Liver (tissue), 9 donors: ENCODE results near the gene PLXNA2. TPM values are rescaled to one million over a fixed set of nuclear protein-coding genes. Genes with fewer than 3 reads are reported as not detected.

Experiments
- DNase-seq: peaks from one replicate; pipeline ENCODE4 v3.0.0-alpha.2; 2017; ENCODE audit warnings: low spot score
- H3K27ac ChIP-seq, 2 donors: one replicate each; pipeline ENCODE4 v1.7.0; 2013; ENCODE audit warnings: inconsistent platforms in 2 of 2, low read length in 2 of 2, control low read depth in 1 of 2, low read depth in 1 of 2, mild to moderate bottlenecking in 1 of 2
- H3K27me3 ChIP-seq, 4 donors: one replicate each; pipeline versions ENCODE4 v1.6.1 to v1.7.0; 2013; ENCODE audit warnings: low read length in 3 of 4, inconsistent platforms in 1 of 4, mild to moderate bottlenecking in 1 of 4, moderate library complexity in 1 of 4; ENCODE audit not compliant: control insufficient read depth in 4 of 4, insufficient read depth in 4 of 4
- H3K36me3 ChIP-seq, 4 donors: one replicate each; pipeline versions ENCODE4 v1.6.1 to v1.7.0; 2013; ENCODE audit warnings: low read length in 3 of 4, mild to moderate bottlenecking in 3 of 4, low read depth in 1 of 4, moderate library complexity in 1 of 4; ENCODE audit not compliant: control insufficient read depth in 4 of 4, insufficient read depth in 3 of 4
- H3K4me1 ChIP-seq, 4 donors: one replicate each; pipeline versions ENCODE4 v1.6.1 to v1.7.0; 2013; ENCODE audit warnings: low read length in 3 of 4, mild to moderate bottlenecking in 3 of 4, moderate library complexity in 1 of 4; ENCODE audit not compliant: control insufficient read depth in 4 of 4, insufficient read depth in 4 of 4
- H3K4me3 ChIP-seq, 3 donors: one replicate each; pipeline versions ENCODE4 v1.6.1 to v1.7.0; 2013; ENCODE audit warnings: low read length in 3 of 3, control low read depth in 1 of 3, low read depth in 1 of 3, mild to moderate bottlenecking in 1 of 3
- H3K9ac ChIP-seq, 2 donors: one replicate each; pipeline ENCODE4 v1.7.0; 2013; ENCODE audit warnings: low read length in 2 of 2, mild to moderate bottlenecking in 2 of 2, moderate library complexity in 2 of 2, control low read depth in 1 of 2, low read depth in 1 of 2
- H3K9me3 ChIP-seq, 4 donors: one replicate each; pipeline versions ENCODE4 v1.6.1 to v1.7.0; 2013; ENCODE audit warnings: low read length in 3 of 4; ENCODE audit not compliant: control insufficient read depth in 4 of 4
- EGR1 ChIP-seq, 2 donors: IDR thresholded peaks; 2 replicates each; pipeline ENCODE4 v1.6.1; 2016 to 2018; ENCODE audit warnings: antibody characterized with exemption in 2 of 2, low read depth in 2 of 2
- FOXA1 ChIP-seq: IDR thresholded peaks from 2 replicates; pipeline ENCODE4 v1.6.1; 2016; ENCODE audit warnings: antibody characterized with exemption
- FOXA2 ChIP-seq: IDR thresholded peaks from 2 replicates; pipeline ENCODE4 v1.6.1; 2016; ENCODE audit warnings: antibody characterized with exemption
- GABPA ChIP-seq, 2 donors: IDR thresholded peaks in 1 of 2; conservative IDR thresholded peaks in 1 of 2; 2 replicates each; pipeline ENCODE4 v1.6.1; 2016; ENCODE audit warnings: antibody characterized with exemption in 2 of 2, mild to moderate bottlenecking in 1 of 2, moderate library complexity in 1 of 2
- HNF4A ChIP-seq, 2 donors: conservative IDR thresholded peaks; 2 replicates each; pipeline ENCODE4 v1.6.1; 2016; ENCODE audit warnings: antibody characterized with exemption in 2 of 2, mild to moderate bottlenecking in 2 of 2
- HNF4G ChIP-seq: IDR thresholded peaks from 2 replicates; pipeline ENCODE4 v1.6.1; 2016; ENCODE audit warnings: antibody characterized with exemption
- JUND ChIP-seq, 2 donors: IDR thresholded peaks; 2 replicates each; pipeline ENCODE4 v1.6.1; 2016; ENCODE audit warnings: antibody characterized with exemption in 2 of 2
- RAD21 ChIP-seq, 2 donors: IDR thresholded peaks; 2 replicates each; pipeline ENCODE4 v1.6.1; 2016; ENCODE audit warnings: antibody characterized with exemption in 2 of 2, mild to moderate bottlenecking in 2 of 2
- RXRA ChIP-seq, 2 donors: IDR thresholded peaks; 2 replicates each; pipeline ENCODE4 v1.6.1; 2017 to 2018; ENCODE audit warnings: antibody characterized with exemption in 2 of 2, mild to moderate bottlenecking in 1 of 2
- SP1 ChIP-seq: IDR thresholded peaks from 2 replicates; pipeline ENCODE4 v1.6.1; 2018; ENCODE audit warnings: antibody characterized with exemption, mild to moderate bottlenecking
- TAF1 ChIP-seq: conservative IDR thresholded peaks from 2 replicates; pipeline ENCODE4 v1.6.1; 2016; ENCODE audit warnings: antibody characterized with exemption, mild to moderate bottlenecking
- YY1 ChIP-seq: IDR thresholded peaks from 2 replicates; pipeline ENCODE4 v1.6.1; 2016; ENCODE audit warnings: antibody characterized with exemption, mild to moderate bottlenecking
- WGBS: extraction: QIAGEN DNeasy Blood & Tissue Kit; methylation state at CpG from one replicate; pipeline ENCODE4 v1.1.7; 2013; 5-methylcytosine and 5-hydroxymethylcytosine counted together
- polyA plus RNA-seq, 2 donors: library from polyadenylated mRNA; stranded (reverse) in 1 of 2; unstranded in 1 of 2; fragments of 200-250 nt in 1 of 2; fragments of >200 nt in 1 of 2; fragmentation: Nextera tagmentation in 1 of 2; extraction: Ambion mirVana in 1 of 2; gene quantifications; one replicate each; pipeline versions ENCODE4 v1.2.1 to v1.2.3, GENCODE V29; 2013 to 2015
- total RNA-seq, 2 donors: library from RNA; depleted of rRNA; stranded (reverse); fragments of >200 nt; gene quantifications; one replicate each; pipeline ENCODE4 v1.2.3, GENCODE V29; 2014
- TF ChIP-seq, protein P1 (sequence below): IDR thresholded peaks from 2 replicates; pipeline ENCODE4 v1.6.1; 2016; ENCODE audit warnings: antibody characterized with exemption
- TF ChIP-seq, protein P2 (sequence below): IDR thresholded peaks from 2 replicates; pipeline ENCODE4 v1.6.1; 2016; ENCODE audit warnings: antibody characterized with exemption, mild to moderate bottlenecking
- TF ChIP-seq, protein P3 (sequence below): fragments of 150-350 bp; IDR thresholded peaks from 2 replicates; pipeline ENCODE4 v1.5.1; 2017; ENCODE audit warnings: improper control_type of control experiment, low read depth, low read length; ENCODE audit not compliant: missing input control
- TF ChIP-seq, protein P4 (sequence below): IDR thresholded peaks from 2 replicates; pipeline ENCODE4 v1.6.1; 2016; ENCODE audit warnings: antibody characterized with exemption
- TF ChIP-seq, protein P5 (sequence below): IDR thresholded peaks from 2 replicates; pipeline ENCODE4 v1.6.1; 2016; ENCODE audit warnings: antibody characterized with exemption
- donor health status: healthy.
- donor health status: healthy.
- donor health status: healthy.
- donor health status: healthy.
- donor health status: healthy.

Gene PLXNA2
- total and polyA plus RNA-seq, 4 donors: 1.8 to 9.2 (median 2.8) TPM

DNA sequence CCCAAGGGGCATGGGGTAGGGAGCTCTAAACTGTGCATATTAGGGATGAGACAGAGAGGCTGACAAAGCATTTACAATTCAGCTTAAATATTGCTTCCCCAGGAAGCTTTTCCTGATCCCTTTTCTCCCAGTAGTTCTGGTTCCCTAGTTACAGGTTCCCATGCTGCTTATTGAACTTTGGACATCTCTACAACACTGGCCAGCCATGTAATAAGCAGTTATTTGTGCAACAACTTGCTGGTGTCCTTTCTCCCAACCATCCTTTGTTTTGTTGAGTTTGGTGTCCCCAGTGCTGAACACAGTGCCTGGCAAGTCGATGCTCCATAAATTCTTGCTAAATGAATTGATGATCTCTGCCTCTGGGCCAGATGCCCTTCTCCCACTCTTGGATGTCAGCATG, 80.6 kb downstream of the PLXNA2 start:
- no peaks in the 10 kb centered on the region for H3K27me3 ChIP-seq
- no peaks in the 10 kb centered on the region for H3K36me3 ChIP-seq
- no peak overlapping the region for H3K9ac ChIP-seq
- no peaks in the 10 kb centered on the region for H3K9me3 ChIP-seq
- no peak overlapping the region for H3K27ac ChIP-seq
- H3K4me3 ChIP-seq: no peak overlapping the region
- DNase-seq: no peak
- peaks cover 14 to 27% (median 20%) of the 10 kb centered on the region in 4 donors for H3K4me1 ChIP-seq
- TF ChIP-seq GABPA (IDR thresholded peaks at IDR 0.05 in 1 of 2, conservative IDR thresholded peaks at IDR 0.05 in 1 of 2) (no peak), HNF4A (conservative IDR thresholded peaks at IDR 0.05) (peak; percentile 92 to 94), TAF1 (no peak), RXRA (IDR thresholded peaks at IDR 0.05) (peak; percentile 50 to 71), RAD21 (IDR thresholded peaks at IDR 0.05) (peak; percentile 29 to 58), JUND (IDR thresholded peaks at IDR 0.05) (peak in 1 of 2 donors; percentile 30), SP1 (peak; percentile 74), FOXA1 (no peak), EGR1 (IDR thresholded peaks at IDR 0.05; ENCODE audit: low read depth in 2 of 2) (no peak), FOXA2 (peak; percentile 28), YY1 (peak; percentile 73), HNF4G (peak; percentile 78)
- TF ChIP-seq, protein P1, sequence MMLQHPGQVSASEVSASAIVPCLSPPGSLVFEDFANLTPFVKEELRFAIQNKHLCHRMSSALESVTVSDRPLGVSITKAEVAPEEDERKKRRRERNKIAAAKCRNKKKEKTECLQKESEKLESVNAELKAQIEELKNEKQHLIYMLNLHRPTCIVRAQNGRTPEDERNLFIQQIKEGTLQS: no peak
- TF ChIP-seq, protein P2, sequence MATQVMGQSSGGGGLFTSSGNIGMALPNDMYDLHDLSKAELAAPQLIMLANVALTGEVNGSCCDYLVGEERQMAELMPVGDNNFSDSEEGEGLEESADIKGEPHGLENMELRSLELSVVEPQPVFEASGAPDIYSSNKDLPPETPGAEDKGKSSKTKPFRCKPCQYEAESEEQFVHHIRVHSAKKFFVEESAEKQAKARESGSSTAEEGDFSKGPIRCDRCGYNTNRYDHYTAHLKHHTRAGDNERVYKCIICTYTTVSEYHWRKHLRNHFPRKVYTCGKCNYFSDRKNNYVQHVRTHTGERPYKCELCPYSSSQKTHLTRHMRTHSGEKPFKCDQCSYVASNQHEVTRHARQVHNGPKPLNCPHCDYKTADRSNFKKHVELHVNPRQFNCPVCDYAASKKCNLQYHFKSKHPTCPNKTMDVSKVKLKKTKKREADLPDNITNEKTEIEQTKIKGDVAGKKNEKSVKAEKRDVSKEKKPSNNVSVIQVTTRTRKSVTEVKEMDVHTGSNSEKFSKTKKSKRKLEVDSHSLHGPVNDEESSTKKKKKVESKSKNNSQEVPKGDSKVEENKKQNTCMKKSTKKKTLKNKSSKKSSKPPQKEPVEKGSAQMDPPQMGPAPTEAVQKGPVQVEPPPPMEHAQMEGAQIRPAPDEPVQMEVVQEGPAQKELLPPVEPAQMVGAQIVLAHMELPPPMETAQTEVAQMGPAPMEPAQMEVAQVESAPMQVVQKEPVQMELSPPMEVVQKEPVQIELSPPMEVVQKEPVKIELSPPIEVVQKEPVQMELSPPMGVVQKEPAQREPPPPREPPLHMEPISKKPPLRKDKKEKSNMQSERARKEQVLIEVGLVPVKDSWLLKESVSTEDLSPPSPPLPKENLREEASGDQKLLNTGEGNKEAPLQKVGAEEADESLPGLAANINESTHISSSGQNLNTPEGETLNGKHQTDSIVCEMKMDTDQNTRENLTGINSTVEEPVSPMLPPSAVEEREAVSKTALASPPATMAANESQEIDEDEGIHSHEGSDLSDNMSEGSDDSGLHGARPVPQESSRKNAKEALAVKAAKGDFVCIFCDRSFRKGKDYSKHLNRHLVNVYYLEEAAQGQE: peak; percentile 76
- TF ChIP-seq, protein P3, sequence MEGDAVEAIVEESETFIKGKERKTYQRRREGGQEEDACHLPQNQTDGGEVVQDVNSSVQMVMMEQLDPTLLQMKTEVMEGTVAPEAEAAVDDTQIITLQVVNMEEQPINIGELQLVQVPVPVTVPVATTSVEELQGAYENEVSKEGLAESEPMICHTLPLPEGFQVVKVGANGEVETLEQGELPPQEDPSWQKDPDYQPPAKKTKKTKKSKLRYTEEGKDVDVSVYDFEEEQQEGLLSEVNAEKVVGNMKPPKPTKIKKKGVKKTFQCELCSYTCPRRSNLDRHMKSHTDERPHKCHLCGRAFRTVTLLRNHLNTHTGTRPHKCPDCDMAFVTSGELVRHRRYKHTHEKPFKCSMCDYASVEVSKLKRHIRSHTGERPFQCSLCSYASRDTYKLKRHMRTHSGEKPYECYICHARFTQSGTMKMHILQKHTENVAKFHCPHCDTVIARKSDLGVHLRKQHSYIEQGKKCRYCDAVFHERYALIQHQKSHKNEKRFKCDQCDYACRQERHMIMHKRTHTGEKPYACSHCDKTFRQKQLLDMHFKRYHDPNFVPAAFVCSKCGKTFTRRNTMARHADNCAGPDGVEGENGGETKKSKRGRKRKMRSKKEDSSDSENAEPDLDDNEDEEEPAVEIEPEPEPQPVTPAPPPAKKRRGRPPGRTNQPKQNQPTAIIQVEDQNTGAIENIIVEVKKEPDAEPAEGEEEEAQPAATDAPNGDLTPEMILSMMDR: no peak
- TF ChIP-seq, protein P4, sequence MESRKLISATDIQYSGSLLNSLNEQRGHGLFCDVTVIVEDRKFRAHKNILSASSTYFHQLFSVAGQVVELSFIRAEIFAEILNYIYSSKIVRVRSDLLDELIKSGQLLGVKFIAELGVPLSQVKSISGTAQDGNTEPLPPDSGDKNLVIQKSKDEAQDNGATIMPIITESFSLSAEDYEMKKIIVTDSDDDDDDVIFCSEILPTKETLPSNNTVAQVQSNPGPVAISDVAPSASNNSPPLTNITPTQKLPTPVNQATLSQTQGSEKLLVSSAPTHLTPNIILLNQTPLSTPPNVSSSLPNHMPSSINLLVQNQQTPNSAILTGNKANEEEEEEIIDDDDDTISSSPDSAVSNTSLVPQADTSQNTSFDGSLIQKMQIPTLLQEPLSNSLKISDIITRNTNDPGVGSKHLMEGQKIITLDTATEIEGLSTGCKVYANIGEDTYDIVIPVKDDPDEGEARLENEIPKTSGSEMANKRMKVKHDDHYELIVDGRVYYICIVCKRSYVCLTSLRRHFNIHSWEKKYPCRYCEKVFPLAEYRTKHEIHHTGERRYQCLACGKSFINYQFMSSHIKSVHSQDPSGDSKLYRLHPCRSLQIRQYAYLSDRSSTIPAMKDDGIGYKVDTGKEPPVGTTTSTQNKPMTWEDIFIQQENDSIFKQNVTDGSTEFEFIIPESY: no peak
- TF ChIP-seq, protein P5, sequence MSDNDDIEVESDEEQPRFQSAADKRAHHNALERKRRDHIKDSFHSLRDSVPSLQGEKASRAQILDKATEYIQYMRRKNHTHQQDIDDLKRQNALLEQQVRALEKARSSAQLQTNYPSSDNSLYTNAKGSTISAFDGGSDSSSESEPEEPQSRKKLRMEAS: peak; percentile 76
- 36% methylated on average over 1 of the region's 1 CpG for WGBS
